ENCODE data around the gene APC. TPM values are rescaled to one million over a fixed set of nuclear protein-coding genes. Genes with fewer than 3 reads are reported as not detected.
"Not testable (repeated sequence)": the region's sequence is repeated elsewhere in the genome, so short reads cannot be mapped to it uniquely, and the experiment has no call there.

APC gene
- total RNA-seq, 1 experiment from 2014 or later, result 33.7 TPM

GRCh38 chr5:112857866-112858265 lies 120.2 kb downstream of the APC start:
- no peak for TF ChIP-seq CTCF (IDR thresholded peaks at IDR 0.05)
- TF ChIP-seq SIN3A (IDR thresholded peaks at IDR 0.05; ENCODE audit: borderline replicate concordance, insufficient read depth, low read depth, low read length), result no peak
- no peak for TF ChIP-seq TCF7L2 (IDR thresholded peaks at IDR 0.05; ENCODE audit: low read depth, low read length)
- no peak for TF ChIP-seq POLR2AphosphoS5 (IDR thresholded peaks at IDR 0.05; ENCODE audit: low read depth, low read length)
- no peak for TF ChIP-seq REST (IDR thresholded peaks at IDR 0.05; ENCODE audit: insufficient read depth in 1 of 2, low read depth in 2 of 2, low read length in 1 of 2)
- DNase-seq (ENCODE audit: low read depth, low spot score) (no peak), ATAC-seq (no peak)
- Histone ChIP-seq H3K27ac (ENCODE audit: low read length) (no peak overlapping the region), H3K36me3 (ENCODE audit: control insufficient read depth, insufficient read depth, low read length) (peaks cover 2% of the 10 kb centered on the region), H3K4me1 (ENCODE audit: control insufficient read depth, insufficient read depth, low read length) (peaks cover 9% of the 10 kb centered on the region), H3K4me3 (ENCODE audit: low read depth in 2 of 2, low read length in 2 of 2) (no peak overlapping the region), H3K9me3 (ENCODE audit: control insufficient read depth, insufficient read depth, low read depth, low read length) (no peaks in the 10 kb centered on the region), H3K27me3 (ENCODE audit: control insufficient read depth, insufficient read depth, low read length) (no peaks in the 10 kb centered on the region; the same call in 1 of the 2 replicates)
- BruUV-seq (replicated peaks), result no TSS peak
- intact Hi-C loops (cut with micrococcal nuclease; ENCODE audit: unreplicated experiment) (no loop called here), in situ Hi-C loops (cut with HindIII; ENCODE audit: low pct_unique_long_range_greater_than_20kb, low sequenced_read_pairs) (no loop called here)
- POLR2A ChIA-PET, result no interaction called here
- CTCF ChIA-PET, result no interaction called here

GRCh38 chr5:112860571-112860928 lies 122.9 kb downstream of the APC start:
- DNase-seq (ENCODE audit: low read depth, low spot score); ATAC-seq; H3K9me3 ChIP-seq (ENCODE audit: control insufficient read depth, insufficient read depth, low read depth, low read length); H3K27me3 ChIP-seq (ENCODE audit: control insufficient read depth, insufficient read depth, low read length); in situ Hi-C loops (cut with HindIII; ENCODE audit: low pct_unique_long_range_greater_than_20kb, low sequenced_read_pairs); intact Hi-C loops (cut with micrococcal nuclease; ENCODE audit: unreplicated experiment): not testable (repeated sequence)
- H3K27ac ChIP-seq (ENCODE audit: low read length), result peak overlapping the region; percentile 96
- TSS peak; percentile 99 for BruUV-seq (replicated peaks)
- peak overlapping the region; percentile 82 to 94 for H3K4me3 ChIP-seq (ENCODE audit: low read depth in 2 of 2, low read length in 2 of 2)
- peaks cover 12% of the 10 kb centered on the region for H3K36me3 ChIP-seq (ENCODE audit: control insufficient read depth, insufficient read depth, low read length)
- ChIA-PET CTCF (interaction anchor here (0.8 kb wide), 1 partner anchor 12 kb away, joined by 6 read pairs; no protein-coding TSS in a partner anchor), POLR2A (interaction anchor here (0.6 kb wide), 1 partner anchor 13 kb away, joined by 12 read pairs; no protein-coding TSS in a partner anchor)
- H3K4me1 ChIP-seq (ENCODE audit: control insufficient read depth, insufficient read depth, low read length), result peaks cover 14% of the 10 kb centered on the region

DNA sequence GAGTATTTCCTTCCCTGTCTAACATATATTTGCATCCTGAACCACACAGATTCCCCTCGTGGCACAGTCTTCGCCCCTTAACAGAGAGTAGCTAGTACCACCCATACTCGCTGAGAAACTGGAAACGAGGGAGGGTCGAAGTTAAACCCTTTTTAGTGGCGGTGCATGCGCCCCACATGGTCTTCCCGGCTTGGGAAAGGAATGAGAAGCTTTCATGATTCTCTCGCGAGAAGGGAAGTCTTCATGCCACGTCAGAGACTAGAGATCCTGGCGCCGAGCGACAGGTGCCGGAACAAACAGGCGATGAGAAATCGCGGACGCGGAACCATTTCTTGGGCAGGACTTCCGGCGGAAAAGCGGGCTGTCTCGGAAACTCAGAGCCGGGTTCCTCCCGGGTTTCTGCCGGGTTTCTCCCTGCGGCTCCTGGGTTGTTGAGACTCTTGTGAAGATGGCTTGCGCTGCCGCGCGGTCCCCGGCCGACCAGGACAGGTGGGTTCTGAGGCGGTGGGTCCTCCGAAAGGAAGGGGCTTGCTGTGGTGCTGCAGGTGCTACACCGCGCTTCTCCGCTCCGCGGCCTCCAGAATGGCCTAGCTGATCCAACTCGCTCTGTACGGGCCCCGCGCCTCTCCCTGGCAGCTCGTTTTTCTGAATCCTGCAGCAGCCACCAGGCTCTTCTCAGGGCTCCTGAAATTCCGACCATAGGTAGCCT lies 123.4 kb downstream of the APC start, which contains the start of gene SRP19:
Gene SRP19 (plus strand): TSS at position 359 of the 709 bp plus-strand sequence. CDS start 90 bp downstream, at position 449.
- Histone ChIP-seq H3K9me3 (ENCODE audit: control insufficient read depth, insufficient read depth, low read depth, low read length) (no peaks in the 10 kb centered on the region), H3K4me3 (ENCODE audit: low read depth in 2 of 2, low read length in 2 of 2) (peak within 1 kb of the TSS; percentile 82 to 94), H3K4me1 (ENCODE audit: control insufficient read depth, insufficient read depth, low read length) (peaks cover 14% of the 10 kb centered on the region), H3K36me3 (ENCODE audit: control insufficient read depth, insufficient read depth, low read length) (peaks cover 12% of the 10 kb centered on the region), H3K27ac (ENCODE audit: low read length) (peak within 1 kb of the TSS; percentile 96), H3K27me3 (ENCODE audit: control insufficient read depth, insufficient read depth, low read length) (no peaks in the 10 kb centered on the region)
- BruUV-seq (replicated peaks), result no TSS peak
- DNase-seq (ENCODE audit: low read depth, low spot score), result peak; percentile 84
- CTCF ChIA-PET, result interaction anchor here (0.8 kb wide), 1 partner anchor 13 kb away, joined by 6 read pairs; no protein-coding TSS in a partner anchor
- ATAC-seq, result peak; percentile 99
- 0 out of 2 replicates have a peak, but pooled peaks have one; percentile 39 for TF ChIP-seq SIN3A (IDR thresholded peaks at IDR 0.05; ENCODE audit: borderline replicate concordance, insufficient read depth, low read depth, low read length)
- TF ChIP-seq TCF7L2 (IDR thresholded peaks at IDR 0.05; ENCODE audit: low read depth, low read length), result no peak; the same call in 1 of the 2 replicates
- peak; percentile 87 for TF ChIP-seq POLR2AphosphoS5 (IDR thresholded peaks at IDR 0.05; ENCODE audit: low read depth, low read length)
- no peak for TF ChIP-seq CTCF (IDR thresholded peaks at IDR 0.05)
- TF ChIP-seq REST (IDR thresholded peaks at IDR 0.05; ENCODE audit: insufficient read depth in 1 of 2, low read depth in 2 of 2, low read length in 1 of 2), result 0 out of 4 replicates have a peak, but pooled peaks of 1 of the 2 experiments have one; percentile 45
- in situ Hi-C loops (cut with HindIII; ENCODE audit: low pct_unique_long_range_greater_than_20kb, low sequenced_read_pairs) (no loop called here), intact Hi-C loops (cut with micrococcal nuclease; ENCODE audit: unreplicated experiment) (no loop called here)
- POLR2A ChIA-PET, result interaction anchor here (0.6 kb wide), 1 partner anchor 12 kb away, joined by 12 read pairs; no protein-coding TSS in a partner anchor
